Stimulated activated CD4-positive, alpha-beta T cell treated with anti-CD3 and anti-CD28 coated beads, TNF-alpha, amount 100 ng/mL, for 24 hours (primary cell): ENCODE measurements around the gene ASXL2.

Experiments used
- DNase-seq, 3 experiments: peaks; one replicate each; pipeline ENCODE4 v3.0.0-alpha.2; 2020; ENCODE audit warnings: low read depth in 3 of 3

ASXL2 gene

GRCh38 chr2:25690058-25690457 lies 188.2 kb downstream of the ASXL2 start:
- no peak for DNase-seq

- DNase-seq = no peak
These were observed 190.1 kb downstream of the ASXL2 start for GRCh38 chr2:25688236-25688635.

- no peak for DNase-seq
These were observed 192.5 kb downstream of the ASXL2 start for GRCh38 chr2:25685741-25686140.

GRCh38 chr2:25684577-25685473 lies 193.5 kb downstream of the ASXL2 start:
- DNase-seq = no peak
